ENCODE results near the gene ZDHHC13.

- TF ChIP-seq POLR2A (IDR thresholded peaks at IDR 0.05), result no peak
- no peak for TF ChIP-seq CTCF (IDR thresholded peaks at IDR 0.05)
Observed at GRCh38 chr11:19122960-19123615, 6.1 kb downstream of the ZDHHC13 start.

All from adrenal gland (tissue), 5 donors.